NCI-H2227 (cell line): ENCODE data around the gene SYNPO.
A peak's percentile ranks its signal among the peaks of the same experiment; 100 is the strongest.

ENCODE experiments used
- DNase-seq: peaks from one replicate; lab custom pipeline; 2025; ENCODE audit not compliant: unreplicated experiment; lab: John Stamatoyannopoulos, UW

The SYNPO gene

DNA sequence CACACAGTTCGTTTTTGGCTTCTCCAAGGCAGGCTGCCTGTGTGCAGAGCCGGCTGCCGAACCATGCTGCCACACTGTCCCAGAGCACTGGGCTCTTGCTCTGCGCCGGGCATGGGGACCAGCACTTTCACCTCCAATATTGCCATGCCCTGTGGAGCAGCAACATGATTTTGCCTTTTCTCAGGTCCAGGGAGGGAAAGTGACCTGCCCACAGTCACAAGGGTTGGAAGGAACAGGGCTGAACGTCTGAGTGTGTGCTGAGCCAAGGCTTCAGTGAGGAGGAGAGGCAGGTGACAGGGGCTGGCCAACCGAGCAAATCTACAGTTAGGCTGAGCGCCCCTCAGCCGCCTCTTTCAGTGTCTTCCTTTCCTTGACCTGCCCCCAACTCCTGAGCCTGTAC is 34.0 kb upstream of the SYNPO start:
- no peak for DNase-seq

DNA sequence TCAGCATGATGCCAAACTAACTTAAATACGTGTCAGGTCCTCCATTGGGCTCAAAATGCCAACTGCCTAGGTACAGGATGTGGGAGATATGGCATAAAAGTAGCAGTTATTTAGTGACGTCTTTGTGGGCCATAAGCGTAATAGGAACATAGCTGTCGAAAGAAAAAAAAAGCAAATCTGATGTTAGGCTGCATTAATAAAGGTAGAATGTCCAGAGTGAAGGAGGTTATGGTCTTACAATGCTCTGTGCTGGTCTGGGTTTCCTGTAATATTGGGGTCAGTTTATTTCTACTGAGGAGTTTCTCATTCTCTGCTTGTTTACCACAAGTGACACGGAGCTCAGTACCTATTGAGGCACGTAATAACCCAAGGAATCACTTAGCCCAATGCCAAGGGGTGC is 33.4 kb upstream of the SYNPO start:
- DNase-seq, result no peak

DNA sequence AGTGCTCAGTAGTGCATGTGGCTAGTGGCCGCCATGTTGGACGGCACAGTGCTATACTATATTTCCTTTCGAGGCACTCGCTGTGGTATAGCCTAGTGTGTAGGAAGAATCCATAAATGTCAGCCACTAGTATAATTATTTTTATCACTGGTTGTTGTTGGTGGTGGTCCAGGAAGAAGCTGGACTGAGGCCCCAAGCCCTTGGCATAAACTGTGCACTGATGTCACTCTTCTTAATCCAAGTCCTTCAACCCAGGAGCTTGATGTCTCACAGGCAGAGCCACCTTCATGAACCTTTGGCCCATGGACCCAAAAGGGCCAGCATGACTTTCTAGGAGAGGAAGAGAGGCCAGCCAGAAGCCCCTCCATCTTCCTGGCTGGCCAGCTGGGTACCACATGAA is 32.5 kb upstream of the SYNPO start:
- DNase-seq, result no peak

DNA sequence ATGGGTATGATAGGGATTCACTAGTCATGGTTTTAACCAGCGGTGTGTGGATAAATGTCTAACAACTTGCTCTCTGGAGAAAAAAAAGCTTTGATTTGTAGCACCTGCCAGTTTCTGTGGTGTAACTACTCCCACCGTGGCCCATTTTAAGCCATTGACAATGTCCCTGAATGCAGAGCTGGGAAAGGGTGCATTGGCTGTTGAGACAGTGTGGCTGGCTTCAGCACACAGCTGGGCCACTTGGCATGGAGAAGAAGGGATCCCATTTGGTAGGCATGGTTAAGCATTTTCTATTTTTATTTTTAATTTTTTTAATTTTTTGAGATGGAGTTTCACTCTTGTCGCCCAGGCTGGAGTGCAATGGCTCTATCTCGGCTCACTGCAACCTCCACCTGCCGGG is 31.5 kb upstream of the SYNPO start:
- no peak for DNase-seq

DNA sequence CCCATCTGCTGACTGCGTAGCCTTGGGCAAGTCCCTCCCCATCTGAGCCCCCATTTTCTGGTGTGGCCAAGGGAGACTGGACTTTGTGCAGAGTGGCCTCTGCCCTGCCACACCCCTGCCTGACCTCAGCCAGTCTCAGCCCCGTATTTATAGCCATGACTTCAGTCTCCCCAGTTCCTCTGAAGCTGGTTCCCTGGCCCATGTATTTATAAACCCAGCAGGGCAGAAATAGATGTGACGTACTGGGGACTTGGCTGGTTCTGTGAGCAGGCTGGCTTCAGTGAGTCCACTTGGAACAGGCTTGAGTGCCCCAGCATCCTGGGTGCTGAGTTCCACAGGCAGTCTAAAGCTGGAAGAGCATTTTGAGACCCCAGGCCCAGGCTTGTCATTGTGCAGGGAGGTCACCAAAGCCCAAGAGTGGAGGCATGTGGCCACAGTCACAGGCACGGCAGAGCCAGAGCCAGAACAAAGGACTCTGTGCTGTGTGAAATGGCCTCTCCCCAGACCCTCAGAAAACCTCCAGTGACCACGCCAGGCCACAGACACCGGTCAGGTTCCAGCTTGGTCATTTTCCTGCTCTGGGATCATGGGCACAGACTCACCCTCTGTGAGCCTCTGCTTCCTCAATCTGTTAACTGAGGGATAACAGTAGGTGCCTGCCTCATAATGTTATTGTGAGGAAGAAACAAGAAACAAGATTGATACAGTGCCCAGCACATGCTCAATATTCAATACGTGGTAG is 30.4 kb upstream of the SYNPO start:
- DNase-seq, result no peak

DNA sequence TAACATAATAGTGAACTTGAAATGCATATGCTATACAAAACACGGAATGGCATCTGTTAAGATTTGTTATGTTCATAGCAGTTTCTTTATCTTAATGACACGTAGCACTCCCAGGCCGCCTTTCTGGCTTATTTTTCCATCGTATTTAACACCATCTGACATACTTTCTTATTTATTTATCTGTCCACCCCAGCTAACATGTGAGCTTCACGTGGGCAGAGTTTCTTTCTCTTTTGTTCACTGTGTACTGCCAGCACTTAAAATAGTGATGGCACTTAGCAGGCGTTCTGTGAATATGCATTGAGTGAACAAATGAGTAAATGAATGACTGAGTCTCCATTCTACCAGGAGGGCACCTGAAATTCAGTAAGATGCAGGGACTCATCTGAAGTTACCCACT is 29.4 kb upstream of the SYNPO start:
- no peak for DNase-seq

DNA sequence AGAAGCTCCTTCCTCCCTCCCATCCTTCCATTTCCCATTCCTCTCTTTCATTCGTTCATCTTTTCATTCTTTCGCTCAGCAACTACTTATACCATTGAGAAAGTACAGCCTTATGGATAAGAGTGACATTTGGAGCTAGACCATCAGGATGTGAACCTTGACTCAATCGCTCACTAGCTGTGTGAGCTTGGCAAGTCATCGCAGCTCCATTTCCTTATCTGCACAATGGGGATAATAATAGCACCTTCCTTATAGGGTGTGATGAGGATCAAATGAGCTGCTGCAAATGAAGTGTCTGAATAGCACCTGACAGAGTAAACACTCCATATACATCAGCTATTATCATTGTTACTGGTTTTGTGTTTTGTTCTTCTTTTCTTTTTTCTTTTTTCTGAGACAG is 28.1 kb upstream of the SYNPO start:
- DNase-seq, result no peak

DNA sequence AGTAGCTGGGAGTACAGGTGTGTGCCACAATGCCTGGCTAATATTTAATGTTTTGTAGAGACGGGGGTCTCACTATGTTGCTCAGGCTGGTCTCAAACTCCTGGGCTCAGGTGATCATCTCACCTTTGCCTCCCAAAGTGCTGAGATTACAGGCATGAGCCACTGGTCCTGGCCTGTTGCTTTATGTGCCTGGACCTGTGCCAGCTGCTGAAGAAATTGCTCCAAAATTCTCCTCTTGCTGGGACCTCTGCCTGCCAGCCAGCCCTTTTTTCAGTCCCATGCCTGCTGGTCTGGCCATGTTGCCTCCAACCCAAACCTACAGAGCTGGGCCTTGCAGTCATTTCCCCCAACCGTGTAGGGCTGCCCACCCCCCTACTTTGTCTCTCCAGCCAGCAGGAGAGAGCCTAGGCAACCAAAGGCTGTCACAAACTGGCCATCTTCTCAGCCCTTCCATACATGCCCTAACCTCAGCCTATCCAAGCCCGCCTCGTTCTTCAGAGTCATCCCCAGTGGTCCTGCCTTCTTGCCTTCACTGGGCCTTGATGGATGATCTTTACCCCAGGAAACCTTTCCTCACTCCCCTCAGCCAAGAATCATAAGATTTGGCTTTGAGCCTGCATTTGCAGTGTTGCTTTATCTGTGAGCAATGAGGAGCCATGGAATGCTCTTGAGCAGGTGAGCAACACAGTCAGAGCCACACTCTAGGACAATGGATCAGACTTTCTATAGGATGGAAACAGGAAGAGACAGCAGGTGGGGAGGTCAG is 27.4 kb upstream of the SYNPO start:
- DNase-seq, result no peak

DNA sequence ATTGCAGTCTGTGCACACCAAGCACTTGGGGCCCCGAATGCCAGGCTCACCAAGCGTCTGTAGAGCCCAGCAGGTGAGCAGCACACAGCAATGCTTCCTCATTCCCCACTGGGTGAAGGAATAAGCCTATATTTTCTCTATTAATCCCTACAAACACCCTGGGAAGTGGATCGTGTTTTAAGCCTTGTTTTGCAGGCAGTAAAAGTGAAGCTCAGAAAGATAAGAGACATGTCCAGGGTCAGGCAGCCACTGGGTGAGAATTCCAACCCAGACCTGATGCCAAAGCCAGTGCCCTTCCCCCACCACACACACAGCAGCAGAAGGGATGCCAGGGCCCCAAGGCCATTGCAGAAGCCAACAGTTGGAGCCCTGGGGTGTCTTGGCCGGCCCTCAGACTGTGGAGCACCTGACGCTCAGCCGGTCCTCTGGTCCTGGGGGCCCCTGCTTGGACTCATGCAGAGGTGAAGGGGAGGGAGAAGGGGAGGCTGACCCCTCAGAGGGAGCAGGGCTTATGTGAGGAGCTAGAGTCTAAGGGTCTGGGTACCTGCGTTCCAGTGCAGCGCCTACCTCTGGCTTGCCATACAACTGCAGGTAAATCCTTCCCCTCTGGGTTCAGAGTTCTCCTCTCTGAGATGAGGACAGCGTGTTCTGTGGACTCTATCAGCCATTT is 26.3 kb upstream of the SYNPO start:
- DNase-seq, result no peak

DNA sequence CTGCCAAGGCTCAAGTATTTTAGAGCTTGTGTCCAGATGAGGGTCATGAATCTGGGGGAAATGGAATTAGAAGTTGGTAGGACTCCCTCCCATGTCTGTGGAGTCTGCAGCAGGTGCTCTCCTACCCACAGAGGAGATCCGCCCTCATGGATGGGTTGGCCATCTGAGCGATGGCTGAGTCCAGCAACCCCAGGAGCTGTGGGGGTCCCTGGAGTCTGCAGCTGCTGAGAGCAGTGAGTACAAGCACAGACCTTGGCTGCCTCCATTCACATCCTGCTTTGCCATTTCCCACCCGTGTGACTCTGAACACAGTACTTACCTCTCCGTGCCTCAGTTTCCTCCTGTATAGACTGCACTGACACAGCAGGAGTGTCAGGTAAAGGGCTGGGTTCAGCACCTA is 25.8 kb upstream of the SYNPO start:
- no peak for DNase-seq

DNA sequence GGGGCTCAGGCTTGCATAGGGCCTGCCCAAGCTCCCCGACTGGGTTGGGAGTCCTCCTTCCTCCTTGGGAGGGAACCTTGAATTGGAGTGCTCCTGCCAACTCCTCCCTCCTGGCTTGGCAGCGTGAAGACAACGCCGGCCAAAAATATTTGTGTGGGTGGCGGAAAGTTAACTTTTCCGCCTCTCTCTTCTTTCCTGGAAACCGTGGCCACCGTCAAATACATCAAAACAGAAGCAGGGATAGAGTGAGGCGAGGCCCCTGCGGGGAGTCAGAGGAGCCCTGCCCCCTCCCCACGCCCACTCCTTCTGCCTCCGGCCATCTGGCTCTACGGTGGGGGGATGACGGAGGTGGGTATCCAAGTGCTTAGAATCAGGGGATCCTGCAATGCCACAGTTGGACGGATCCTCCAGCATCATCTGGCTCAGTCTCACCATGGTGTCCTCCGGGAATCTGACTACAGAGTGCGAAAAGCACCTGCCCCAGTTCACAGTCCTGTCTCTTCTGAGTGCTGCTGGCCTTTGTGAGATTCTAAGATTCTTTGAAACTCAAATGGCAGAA is 25.2 kb upstream of the SYNPO start:
- DNase-seq, result no peak

DNA sequence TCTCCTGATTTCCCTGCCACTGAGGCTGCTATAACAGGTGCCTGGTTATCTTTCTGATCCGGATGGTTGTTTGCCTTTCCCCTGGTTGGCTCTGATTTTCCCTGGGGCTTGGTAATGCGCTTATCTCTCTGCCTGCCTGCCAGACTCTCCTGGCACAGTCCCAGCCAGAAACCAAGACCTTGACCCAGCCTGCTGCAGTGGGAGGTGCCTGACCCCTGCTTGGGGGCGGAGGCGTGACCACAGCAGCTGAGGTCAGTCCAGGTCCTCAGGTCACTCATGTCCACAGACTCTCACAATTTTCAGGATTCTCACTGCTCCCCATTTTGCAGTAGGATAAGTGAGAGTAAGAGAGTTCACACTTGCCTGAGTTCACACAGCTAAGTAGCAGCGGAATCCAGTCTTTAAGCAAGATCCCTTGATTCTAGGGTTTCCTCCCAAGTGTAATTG is 24.4 kb upstream of the SYNPO start:
- no peak for DNase-seq

DNA sequence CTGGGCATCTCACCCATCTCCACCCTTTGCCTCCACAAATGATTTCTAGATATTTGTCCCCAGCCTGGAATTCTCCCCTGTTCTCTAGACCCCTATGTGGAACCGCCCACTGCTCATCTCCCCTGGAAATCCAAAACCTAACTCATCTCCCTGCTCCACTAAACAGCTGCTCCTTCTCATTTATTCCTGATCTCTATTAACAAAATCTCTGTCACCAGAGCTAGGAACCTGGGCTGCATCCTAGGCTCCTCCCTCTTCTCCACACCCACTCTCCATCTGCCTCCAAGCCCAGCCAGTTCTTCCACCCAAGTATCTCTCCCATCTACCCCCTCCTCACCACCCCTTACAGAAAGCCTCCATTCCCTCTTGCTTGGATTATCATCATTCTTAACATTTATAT is 24.0 kb upstream of the SYNPO start:
- no peak for DNase-seq

DNA sequence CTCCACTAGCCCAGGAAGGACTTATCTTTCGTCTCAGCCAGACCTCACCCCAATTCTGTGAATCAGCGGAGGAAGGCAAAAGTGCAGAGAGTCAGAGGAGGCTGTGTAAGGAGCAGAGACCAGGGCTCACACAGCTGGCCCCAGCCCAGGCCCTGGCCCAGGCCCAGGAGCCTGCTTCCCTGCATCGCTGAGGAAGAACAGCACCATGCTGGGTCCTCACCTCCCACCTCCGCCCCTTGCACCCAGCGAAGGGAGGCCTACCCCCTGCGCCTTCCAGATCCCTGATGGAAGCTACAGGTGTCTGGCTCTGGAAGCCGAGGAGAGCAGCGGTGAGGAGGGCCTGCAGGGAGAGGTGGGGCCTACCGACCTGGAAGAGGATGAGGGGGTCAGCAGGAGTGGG is 22.3 kb upstream of the SYNPO start:
- no peak for DNase-seq

DNA sequence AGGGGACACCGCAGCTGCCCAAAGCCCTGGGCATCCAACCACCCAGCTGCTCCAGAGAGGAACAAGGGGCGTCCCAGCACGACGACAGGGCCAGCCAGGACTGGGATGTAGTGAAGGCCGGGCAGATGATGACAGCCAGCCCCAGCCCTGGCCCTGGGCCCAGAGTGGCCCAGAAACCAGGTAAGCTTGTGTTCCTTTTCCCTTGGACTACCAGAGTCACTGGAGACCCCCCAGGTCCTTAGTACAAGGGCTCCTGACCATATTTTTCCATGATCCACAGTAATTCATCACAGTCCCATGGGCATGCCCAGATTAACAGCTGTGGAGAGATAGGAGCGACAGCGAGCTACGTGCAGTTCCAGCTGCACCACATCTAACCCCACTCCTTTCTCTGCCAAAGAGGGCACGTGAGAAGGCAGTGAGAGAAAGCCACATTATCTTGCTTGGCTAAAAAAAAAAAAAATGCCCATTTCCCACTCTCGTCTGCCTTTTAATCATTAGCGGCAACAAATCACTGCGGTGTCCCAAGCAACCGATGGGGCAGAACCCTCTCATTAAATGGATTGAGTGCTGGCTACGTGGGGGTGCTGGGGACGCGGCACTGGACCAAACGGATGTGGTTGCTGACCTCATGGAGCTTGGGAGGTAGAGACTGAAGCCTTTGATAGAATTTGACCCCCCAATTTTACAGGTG is 21.7 kb upstream of the SYNPO start:
- DNase-seq, result peak; percentile 22

DNA sequence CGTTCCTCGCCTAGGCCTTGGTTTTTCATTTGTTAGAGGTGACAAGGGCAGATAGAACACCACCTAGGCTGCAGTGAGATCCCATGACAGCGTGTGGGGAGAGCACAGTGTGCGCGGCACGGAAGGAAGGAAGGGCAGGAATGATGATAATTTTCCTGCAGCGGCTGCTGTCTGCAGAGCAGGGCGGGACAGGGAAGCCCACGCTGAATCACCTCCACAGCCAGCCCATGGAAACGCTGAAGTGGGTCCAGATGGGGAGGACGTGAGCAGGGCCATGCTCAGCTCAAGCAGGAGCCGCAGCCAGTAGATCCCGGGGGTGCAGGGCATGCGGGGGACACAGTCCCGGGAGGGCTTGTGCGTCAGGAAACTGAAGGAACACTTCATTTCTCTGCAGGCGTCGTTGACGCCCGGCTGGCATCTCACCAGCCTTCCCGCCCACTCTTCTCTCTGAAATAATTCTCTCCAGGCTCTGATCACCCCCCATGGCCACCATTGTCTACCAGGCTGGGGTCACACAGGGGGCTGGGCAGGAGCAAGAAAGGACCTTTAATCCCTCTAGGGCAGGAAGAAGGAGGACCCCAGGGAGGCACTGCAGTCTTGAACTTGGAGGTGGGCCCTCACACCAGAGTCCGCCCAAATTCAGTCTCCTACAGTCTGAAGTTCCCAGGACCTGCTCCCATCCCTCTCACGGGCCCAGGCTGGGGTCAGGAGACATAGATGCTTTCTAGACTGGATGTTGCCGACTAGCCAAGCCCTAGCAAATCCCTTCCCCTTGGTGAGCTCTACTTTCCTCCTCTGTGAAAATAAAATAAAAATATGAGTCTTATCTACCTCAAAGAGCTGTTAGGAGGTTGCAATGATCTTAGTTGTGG is 20.9 kb upstream of the SYNPO start:
- peak; percentile 20 for DNase-seq

DNA sequence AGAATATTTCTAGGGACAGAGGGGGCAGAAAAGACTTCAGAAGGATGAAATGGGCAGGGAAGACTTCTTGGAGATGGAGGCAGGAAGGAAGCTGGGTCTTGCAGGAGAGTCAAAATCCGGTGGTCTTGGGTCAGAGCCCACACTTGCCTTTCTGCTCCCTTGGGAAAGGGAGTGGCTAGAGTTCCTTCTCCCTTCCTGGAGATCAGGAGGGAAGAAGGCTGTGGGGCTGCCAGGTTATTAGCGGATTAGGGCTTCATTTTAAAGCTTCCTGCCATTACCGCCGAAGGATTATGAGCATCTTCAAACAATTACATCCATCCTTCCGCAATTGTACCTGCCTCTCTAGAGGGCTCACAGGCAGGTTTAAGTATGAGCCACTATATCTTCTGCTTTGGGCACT is 19.2 kb upstream of the SYNPO start:
- DNase-seq, result no peak

DNA sequence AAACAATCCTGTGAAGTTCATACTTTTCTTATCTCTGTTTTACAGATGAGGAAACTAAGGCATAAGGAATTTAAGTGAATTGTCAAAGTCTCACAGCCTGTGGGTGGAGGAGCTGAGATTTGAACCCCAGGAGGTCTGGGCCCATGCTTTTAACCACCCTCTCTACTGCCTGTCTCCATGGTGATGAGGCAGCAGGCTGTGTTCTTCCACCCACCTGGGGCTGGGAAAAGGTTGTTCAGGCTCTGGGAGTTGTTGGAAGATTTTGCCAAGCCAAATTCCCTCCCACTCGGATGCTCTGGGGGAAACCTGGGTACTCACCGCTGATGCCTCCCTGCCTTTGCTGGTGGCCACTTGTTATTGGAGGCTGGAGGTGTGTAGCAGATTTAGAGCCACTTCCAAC is 18.3 kb upstream of the SYNPO start:
- no peak for DNase-seq

DNA sequence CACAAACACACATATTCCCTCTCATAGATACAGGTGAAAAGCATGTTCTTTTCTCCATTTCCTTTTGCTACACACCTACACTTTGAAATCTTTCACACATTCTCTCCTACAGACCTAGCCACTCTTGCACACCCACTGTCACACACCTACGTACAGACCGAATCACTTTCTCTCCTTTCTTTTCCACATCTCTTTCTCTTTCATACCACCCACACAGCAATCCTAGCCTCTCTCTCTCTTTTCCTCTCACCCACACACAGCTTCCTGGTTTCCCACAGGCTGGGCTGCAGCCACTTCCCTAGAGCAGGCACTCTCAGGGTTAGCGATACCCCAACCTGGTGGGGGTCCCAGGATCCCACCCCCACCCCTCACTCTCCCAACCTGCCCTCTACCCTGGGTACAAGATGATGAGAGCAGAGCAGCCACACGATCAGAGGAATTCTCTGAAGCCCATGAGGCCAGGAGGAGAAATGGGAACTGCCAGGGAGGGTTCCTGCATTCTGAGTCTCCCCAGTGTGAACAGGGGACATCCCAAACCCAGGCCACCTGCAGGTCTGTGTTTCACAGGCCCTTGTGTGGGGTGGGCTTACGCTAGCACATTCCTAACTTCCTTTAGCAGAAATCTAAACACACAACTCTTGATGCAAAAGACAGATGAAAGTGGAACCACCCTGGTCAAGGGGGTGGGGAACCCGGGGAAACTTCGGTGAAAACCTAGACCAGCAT is 17.1 kb upstream of the SYNPO start:
- DNase-seq, result no peak

DNA sequence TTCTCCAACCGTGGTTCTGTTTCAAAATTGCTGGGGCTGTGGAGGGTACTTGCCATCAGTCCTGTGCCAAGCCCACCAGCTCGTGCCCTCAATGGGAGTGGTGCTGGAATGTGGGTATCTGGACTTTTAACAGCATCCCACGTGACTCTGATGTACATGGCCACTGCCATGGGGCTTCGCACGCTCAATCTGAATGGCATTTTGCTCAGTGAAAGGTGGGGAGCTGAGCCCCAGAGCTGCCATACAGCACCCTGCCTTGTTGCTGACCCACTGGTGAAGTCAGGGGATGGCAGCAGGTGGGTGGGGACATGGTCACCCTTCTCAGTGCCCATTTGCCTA is 16.6 kb upstream of the SYNPO start:
- no peak for DNase-seq
